ENCODE results near the gene SPATA31E1.
"Not testable (repeated sequence)": the region's sequence is repeated elsewhere in the genome, so short reads cannot be mapped to it uniquely, and the experiment has no call there.

- TF ChIP-seq CTCF (conservative IDR thresholded peaks at IDR 0.05 in 1 of 2, IDR thresholded peaks at IDR 0.05 in 1 of 2; ENCODE audit: low read depth in 1 of 2, low read length in 2 of 2); EZH2 (IDR thresholded peaks at IDR 0.05; ENCODE audit: low read length, missing control alignments): not testable (repeated sequence)
Observed at GRCh38 chr9:87847817-87848216, 34.9 kb upstream of the SPATA31E1 start.

Measured in fibroblast of lung (primary cell).